Progenitor cell of endocrine pancreas (in vitro differentiated cells): Measurements from ENCODE around the gene AP3B2. TPM values are rescaled to one million over a fixed set of nuclear protein-coding genes. Genes with fewer than 3 reads are reported as not detected.
"Not testable (repeated sequence)": the region's sequence is repeated elsewhere in the genome, so short reads cannot be mapped to it uniquely, and the experiment has no call there.

Source experiments
- DNase-seq: peaks from one replicate; pipeline ENCODE4 v3.0.0; 2021; ENCODE audit warnings: low spot score; ENCODE audit not compliant: unreplicated experiment
- H3K27ac Mint-ChIP-seq: 2 replicates; pipeline ENCODE4 v1.8.0; 2021; ENCODE audit warnings: mild to moderate bottlenecking, moderate library complexity, mixed read lengths
- H3K27me3 Mint-ChIP-seq: 2 replicates; pipeline ENCODE4 v1.8.0; 2021; ENCODE audit warnings: mixed read lengths
- H3K36me3 Mint-ChIP-seq: 2 replicates; pipeline ENCODE4 v1.8.0; 2022; ENCODE audit warnings: mixed read lengths; ENCODE audit not compliant: insufficient read depth
- H3K4me1 Mint-ChIP-seq: 2 replicates; pipeline ENCODE4 v1.8.0; 2021; ENCODE audit warnings: low read depth, mixed read lengths
- H3K4me3 Mint-ChIP-seq: 2 replicates; pipeline ENCODE4 v1.8.0; 2021; ENCODE audit warnings: low read depth, mild to moderate bottlenecking, moderate library complexity, mixed read lengths
- H3K9me3 Mint-ChIP-seq: 2 replicates; pipeline ENCODE4 v1.8.0; 2021; ENCODE audit warnings: low read depth, mixed read lengths
- total RNA-seq: library from RNA; stranded (reverse); gene quantifications from 2 replicates; pipeline ENCODE4 v1.2.1, GENCODE V29; 2021
- TF ChIP-seq, protein P1 (sequence below): fragments of 200-600 bp; sonication (generic); IDR thresholded peaks from one replicate; pipeline ENCODE4 v1.5.0; 2021; ENCODE audit warnings: antibody characterized with exemption, mild to moderate bottlenecking; ENCODE audit not compliant: unreplicated experiment

Gene AP3B2
- total RNA-seq, 1 donor from 2014 or later, result 14.4 TPM

DNA sequence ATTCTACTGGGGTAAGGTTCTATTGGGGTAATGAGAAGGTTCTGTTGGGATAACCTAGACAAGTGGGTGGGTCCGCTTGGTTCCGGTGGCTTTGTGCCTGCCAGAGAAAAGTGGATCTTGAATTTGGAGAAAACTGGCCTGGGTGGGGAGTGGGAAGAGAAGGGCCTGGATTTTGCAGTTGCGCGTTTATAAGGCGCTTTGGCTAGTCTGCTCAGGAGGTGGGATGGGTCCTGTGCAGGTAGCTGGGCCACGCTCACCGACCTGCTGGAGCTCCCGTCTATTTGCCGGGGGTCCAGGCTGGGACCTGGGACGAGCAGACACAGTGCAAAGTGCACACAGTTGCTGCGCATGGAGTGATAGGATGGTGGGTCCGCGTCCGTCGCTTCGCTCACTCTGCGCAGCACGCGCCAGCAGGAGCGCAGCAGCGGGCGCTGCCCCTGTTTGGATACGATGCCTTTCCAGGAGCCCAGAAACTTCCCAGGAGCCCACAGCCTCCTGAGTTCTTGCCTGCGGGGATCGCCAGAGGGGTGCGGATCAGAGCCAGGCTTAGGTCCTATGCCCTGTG, 1.3 kb upstream of the AP3B2 start:
- DNase-seq, result no peak
- Mint-ChIP-seq H3K27ac (no peak overlapping the region), H3K9me3 (no peaks in the 10 kb centered on the region), H3K27me3 (peaks cover 18% of the 10 kb centered on the region), H3K4me3 (peak overlapping the region; percentile 71), H3K4me1 (peaks cover 2% of the 10 kb centered on the region), H3K36me3 (no peaks in the 10 kb centered on the region)
- TF ChIP-seq, protein P1, sequence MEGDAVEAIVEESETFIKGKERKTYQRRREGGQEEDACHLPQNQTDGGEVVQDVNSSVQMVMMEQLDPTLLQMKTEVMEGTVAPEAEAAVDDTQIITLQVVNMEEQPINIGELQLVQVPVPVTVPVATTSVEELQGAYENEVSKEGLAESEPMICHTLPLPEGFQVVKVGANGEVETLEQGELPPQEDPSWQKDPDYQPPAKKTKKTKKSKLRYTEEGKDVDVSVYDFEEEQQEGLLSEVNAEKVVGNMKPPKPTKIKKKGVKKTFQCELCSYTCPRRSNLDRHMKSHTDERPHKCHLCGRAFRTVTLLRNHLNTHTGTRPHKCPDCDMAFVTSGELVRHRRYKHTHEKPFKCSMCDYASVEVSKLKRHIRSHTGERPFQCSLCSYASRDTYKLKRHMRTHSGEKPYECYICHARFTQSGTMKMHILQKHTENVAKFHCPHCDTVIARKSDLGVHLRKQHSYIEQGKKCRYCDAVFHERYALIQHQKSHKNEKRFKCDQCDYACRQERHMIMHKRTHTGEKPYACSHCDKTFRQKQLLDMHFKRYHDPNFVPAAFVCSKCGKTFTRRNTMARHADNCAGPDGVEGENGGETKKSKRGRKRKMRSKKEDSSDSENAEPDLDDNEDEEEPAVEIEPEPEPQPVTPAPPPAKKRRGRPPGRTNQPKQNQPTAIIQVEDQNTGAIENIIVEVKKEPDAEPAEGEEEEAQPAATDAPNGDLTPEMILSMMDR, result no peak

DNA sequence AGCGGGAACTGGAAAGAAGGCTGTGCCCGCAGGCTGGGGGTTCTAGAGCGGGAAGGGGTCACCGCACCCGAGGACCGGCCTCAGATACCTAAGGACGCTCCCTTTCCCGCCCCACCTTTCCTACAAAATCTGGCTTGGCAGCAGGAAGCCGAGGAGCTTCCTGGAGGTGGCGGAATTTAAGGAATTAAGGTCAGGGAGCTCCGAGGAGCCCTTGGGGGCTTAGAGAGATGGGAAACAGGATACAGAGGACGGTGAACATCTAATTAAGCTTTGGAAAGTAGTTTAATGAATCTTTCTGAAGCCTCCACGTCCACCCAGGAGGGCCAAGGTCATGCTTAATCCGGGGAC, 507 bp upstream of the AP3B2 start:
- no peak overlapping the region for H3K27ac Mint-ChIP-seq
- H3K9me3 Mint-ChIP-seq, result no peaks in the 10 kb centered on the region

DNA sequence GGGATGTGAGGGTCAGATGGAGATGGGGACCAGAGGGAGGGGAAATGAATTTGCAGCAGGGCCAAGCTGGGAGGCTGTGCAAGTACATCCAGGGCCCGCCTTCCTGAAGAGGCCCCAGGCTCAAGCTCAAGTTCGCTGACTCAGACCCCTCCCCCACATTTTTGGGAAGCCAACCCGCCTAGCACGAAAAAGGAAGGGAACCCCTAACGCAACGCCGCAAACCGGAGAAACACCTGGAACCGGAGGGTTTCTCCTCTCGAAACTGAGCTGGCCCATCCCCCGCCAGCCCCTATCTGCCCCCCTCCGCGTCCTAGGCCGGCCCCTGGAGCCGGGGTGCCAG, 624 bp downstream of the AP3B2 start:
- Mint-ChIP-seq H3K4me3 (no peak overlapping the region), H3K27me3 (peaks cover 18% of the 10 kb centered on the region), H3K9me3 (no peaks in the 10 kb centered on the region), H3K27ac (no peak overlapping the region), H3K4me1 (peaks cover 2% of the 10 kb centered on the region), H3K36me3 (no peaks in the 10 kb centered on the region)
- TF ChIP-seq, protein P1, result no peak
- DNase-seq, result no peak

More for the DNA sequence above, 507 bp upstream of the AP3B2 start:
- Mint-ChIP-seq H3K4me3 (peak overlapping the region; percentile 71), H3K27me3 (peaks cover 18% of the 10 kb centered on the region), H3K4me1 (peaks cover 2% of the 10 kb centered on the region), H3K36me3 (no peaks in the 10 kb centered on the region)
- TF ChIP-seq, protein P1, result no peak
- no peak for DNase-seq

DNA sequence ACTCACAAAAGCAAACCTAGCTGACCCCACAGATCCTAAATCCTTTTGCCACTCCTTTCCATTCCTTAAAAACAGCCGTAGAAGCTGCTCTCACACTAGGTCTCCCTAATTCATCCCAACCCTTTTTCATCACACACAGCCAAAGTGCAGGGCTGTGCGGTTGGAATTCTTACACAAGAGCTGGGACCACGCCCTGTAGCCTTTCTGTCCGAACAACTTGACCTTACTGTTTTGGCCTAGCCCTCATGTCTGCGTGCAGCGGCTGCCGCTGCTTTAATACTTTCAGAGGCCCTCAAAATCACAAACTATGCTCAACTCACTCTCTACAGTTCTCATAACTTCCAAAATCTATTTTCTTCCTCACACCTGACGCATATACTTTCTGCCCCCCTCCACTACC, 3.8 kb downstream of the AP3B2 start:
- H3K9me3 Mint-ChIP-seq, H3K27me3 Mint-ChIP-seq, H3K27ac Mint-ChIP-seq, DNase-seq, H3K4me3 Mint-ChIP-seq, H3K4me1 Mint-ChIP-seq, H3K36me3 Mint-ChIP-seq: not testable (repeated sequence)

DNA sequence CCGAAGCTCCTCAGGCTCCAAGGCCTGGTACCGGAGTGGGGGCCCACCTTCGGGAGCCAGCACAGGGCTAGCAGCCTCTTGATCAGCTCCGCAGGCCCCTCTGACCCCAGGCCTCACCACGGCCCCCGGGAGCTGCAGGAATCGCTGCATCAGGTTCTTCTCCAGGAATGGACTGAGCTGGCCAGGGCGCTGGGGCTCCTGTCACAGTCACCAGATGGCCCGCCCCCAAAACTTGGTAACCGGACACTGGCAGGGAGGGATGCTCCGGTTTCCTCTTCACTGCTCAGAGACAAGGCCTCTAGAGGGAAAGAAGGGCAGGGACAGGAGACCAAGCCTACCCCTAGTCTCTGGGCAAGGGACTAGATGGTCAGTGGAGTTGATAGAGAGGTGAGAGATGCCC, 9.9 kb downstream of the AP3B2 start:
- H3K4me3 Mint-ChIP-seq, result no peak overlapping the region

More for the DNA sequence above, 9.9 kb downstream of the AP3B2 start:
- TF ChIP-seq, protein P1, result no peak
- DNase-seq, result no peak
- H3K27me3 Mint-ChIP-seq, result no peaks in the 10 kb centered on the region
- no peaks in the 10 kb centered on the region for H3K36me3 Mint-ChIP-seq
- no peaks in the 10 kb centered on the region for H3K4me1 Mint-ChIP-seq
- no peak overlapping the region for H3K27ac Mint-ChIP-seq
- no peaks in the 10 kb centered on the region for H3K9me3 Mint-ChIP-seq
